ENCODE results near the gene HPCA.
"Not testable (repeated sequence)": the region's sequence is repeated elsewhere in the genome, so short reads cannot be mapped to it uniquely, and the experiment has no call there.

DNA sequence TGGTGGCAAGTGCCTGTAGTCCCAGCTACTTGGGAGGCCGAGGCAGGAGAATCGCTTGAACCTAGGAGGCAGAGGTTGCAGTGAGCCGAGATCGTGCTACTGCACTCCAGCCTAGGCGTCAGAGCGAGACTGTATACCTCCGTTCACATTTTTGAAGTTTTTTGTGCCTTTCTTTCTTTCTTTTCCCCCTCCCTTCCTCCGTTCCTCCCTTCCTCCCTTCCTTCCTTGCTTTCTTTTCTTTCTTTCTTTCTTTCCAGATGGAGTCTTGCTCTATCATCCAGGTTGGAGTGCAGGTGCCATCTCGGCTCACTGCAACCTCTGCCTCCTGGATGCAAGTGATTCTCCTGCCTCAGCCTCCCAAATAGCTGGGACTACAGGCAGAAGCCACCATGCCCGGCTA lies 19.3 kb downstream of the HPCA start:
- TF ChIP-seq, protein P1, sequence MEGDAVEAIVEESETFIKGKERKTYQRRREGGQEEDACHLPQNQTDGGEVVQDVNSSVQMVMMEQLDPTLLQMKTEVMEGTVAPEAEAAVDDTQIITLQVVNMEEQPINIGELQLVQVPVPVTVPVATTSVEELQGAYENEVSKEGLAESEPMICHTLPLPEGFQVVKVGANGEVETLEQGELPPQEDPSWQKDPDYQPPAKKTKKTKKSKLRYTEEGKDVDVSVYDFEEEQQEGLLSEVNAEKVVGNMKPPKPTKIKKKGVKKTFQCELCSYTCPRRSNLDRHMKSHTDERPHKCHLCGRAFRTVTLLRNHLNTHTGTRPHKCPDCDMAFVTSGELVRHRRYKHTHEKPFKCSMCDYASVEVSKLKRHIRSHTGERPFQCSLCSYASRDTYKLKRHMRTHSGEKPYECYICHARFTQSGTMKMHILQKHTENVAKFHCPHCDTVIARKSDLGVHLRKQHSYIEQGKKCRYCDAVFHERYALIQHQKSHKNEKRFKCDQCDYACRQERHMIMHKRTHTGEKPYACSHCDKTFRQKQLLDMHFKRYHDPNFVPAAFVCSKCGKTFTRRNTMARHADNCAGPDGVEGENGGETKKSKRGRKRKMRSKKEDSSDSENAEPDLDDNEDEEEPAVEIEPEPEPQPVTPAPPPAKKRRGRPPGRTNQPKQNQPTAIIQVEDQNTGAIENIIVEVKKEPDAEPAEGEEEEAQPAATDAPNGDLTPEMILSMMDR (IDR thresholded peaks at IDR 0.05), result not testable (repeated sequence)
- not testable (repeated sequence) for TF ChIP-seq POLR2A (IDR thresholded peaks at IDR 0.05)
